ENCODE measurements around the gene GIMD1.

GIMD1 gene

DNA sequence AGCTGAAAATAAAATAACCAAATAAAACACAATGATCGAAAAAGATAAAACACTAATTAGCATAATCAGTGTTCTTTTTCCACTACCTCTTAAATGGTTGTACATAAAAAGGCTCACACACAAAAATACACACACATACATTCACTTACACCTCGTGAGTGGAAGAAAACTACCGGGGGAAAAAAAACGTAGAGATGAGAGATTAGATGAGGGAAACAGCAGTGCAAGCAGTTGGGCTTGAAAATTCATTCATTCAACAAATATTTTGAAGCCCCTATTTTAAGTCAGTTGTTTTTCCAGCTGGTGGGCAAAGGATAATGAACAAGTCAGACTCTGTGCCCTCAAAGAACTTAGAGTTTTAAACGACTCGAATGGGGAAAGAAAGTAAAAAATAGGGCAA is 53.6 kb downstream of the GIMD1 start:
- Histone ChIP-seq H3K4me3 (ENCODE audit: low read length) (peak overlapping the region; percentile 99), H3K9me3 (ENCODE audit: control insufficient read depth, low read length) (no peaks in the 10 kb centered on the region), H3K36me3 (ENCODE audit: control insufficient read depth, insufficient read depth, low read length, severe bottlenecking) (no peaks in the 10 kb centered on the region), H3K4me1 (ENCODE audit: control insufficient read depth, insufficient read depth, low read length) (peaks cover 72% of the 10 kb centered on the region), H3K9ac (ENCODE audit: low read length) (peak overlapping the region; percentile 99), H3K27me3 (replicated peaks; ENCODE audit: control insufficient read depth, insufficient read depth, low read length) (no peaks in the 10 kb centered on the region)
- DNase-seq (ENCODE audit: low read depth), result no peak

DNA sequence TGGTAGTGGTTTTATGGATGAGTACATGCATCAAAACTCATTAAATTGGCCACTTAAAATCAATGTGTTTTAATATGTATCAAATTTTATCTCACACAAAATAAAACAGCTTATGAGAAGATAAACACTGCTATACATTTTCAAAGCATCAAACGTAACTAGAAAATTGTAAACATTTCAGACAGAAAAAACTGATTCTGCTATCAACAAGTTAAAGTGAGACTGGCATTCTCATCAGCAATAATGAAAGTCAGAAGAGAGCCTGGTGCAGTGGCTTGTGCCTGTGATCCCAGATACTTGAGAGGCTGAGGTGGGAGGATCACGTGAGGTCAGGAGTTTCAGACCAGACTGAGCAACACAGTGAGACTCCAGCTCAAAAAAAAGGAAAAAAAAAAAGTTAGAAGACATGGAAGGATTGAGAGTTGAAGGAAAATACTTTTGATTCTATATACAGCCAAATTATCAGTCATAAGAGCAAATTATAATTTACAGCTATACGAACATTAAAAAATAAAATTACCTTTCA is 55.5 kb downstream of the GIMD1 start:
- Histone ChIP-seq H3K4me1 (ENCODE audit: control insufficient read depth, insufficient read depth, low read length) (peaks cover 60% of the 10 kb centered on the region), H3K36me3 (ENCODE audit: control insufficient read depth, insufficient read depth, low read length, severe bottlenecking) (no peaks in the 10 kb centered on the region)

GRCh38 chr4:106312377-106312776 is 56.2 kb downstream of the GIMD1 start:
- H3K4me3 ChIP-seq (ENCODE audit: low read length), result peak overlapping the region; percentile 73
- H3K36me3 ChIP-seq (ENCODE audit: control insufficient read depth, insufficient read depth, low read length, severe bottlenecking), result no peaks in the 10 kb centered on the region
- H3K9me3 ChIP-seq (ENCODE audit: control insufficient read depth, low read length), result no peaks in the 10 kb centered on the region
- peaks cover 53% of the 10 kb centered on the region for H3K4me1 ChIP-seq (ENCODE audit: control insufficient read depth, insufficient read depth, low read length)
- H3K27me3 ChIP-seq (replicated peaks; ENCODE audit: control insufficient read depth, insufficient read depth, low read length), result no peaks in the 10 kb centered on the region
- peak overlapping the region; percentile 48 for H3K9ac ChIP-seq (ENCODE audit: low read length)
- DNase-seq (ENCODE audit: low read depth), result peak; percentile 89

More for the DNA sequence above, 55.5 kb downstream of the GIMD1 start:
- Histone ChIP-seq H3K4me3 (ENCODE audit: low read length) (peak overlapping the region; percentile 73), H3K9me3 (ENCODE audit: control insufficient read depth, low read length) (no peaks in the 10 kb centered on the region), H3K27me3 (replicated peaks; ENCODE audit: control insufficient read depth, insufficient read depth, low read length) (no peaks in the 10 kb centered on the region), H3K9ac (ENCODE audit: low read length) (peak overlapping the region; percentile 37)
- peak; percentile 9 for DNase-seq (ENCODE audit: low read depth)
